OCI-LY7 (cell line): ENCODE results near the gene DDAH1.

Experiments
- EZH2phosphoT487 ChIP-seq: fragments of 200-600 bp; sonication (generic); IDR thresholded peaks from 2 replicates; pipeline ENCODE4 v1.6.1; 2018; ENCODE audit warnings: low read depth, borderline replicate concordance, mild to moderate bottlenecking, mixed run types, antibody characterized with exemption, low read length, moderate library complexity, mixed read lengths
- TF ChIP-seq, protein P1 (sequence below): fragments of 200-600 bp; sonication (generic); conservative IDR thresholded peaks from 2 replicates; pipeline ENCODE4 v1.5.1; 2014; ENCODE audit warnings: mild to moderate bottlenecking, antibody characterized with exemption, low read length, moderate library complexity, mixed read lengths

GRCh38 chr1:85427331-85427730 is 37.6 kb downstream of the DDAH1 start:
- TF ChIP-seq, protein P1, sequence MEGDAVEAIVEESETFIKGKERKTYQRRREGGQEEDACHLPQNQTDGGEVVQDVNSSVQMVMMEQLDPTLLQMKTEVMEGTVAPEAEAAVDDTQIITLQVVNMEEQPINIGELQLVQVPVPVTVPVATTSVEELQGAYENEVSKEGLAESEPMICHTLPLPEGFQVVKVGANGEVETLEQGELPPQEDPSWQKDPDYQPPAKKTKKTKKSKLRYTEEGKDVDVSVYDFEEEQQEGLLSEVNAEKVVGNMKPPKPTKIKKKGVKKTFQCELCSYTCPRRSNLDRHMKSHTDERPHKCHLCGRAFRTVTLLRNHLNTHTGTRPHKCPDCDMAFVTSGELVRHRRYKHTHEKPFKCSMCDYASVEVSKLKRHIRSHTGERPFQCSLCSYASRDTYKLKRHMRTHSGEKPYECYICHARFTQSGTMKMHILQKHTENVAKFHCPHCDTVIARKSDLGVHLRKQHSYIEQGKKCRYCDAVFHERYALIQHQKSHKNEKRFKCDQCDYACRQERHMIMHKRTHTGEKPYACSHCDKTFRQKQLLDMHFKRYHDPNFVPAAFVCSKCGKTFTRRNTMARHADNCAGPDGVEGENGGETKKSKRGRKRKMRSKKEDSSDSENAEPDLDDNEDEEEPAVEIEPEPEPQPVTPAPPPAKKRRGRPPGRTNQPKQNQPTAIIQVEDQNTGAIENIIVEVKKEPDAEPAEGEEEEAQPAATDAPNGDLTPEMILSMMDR: no peak
- no peak for TF ChIP-seq EZH2phosphoT487
